Renal cortical epithelial cell (primary cell): ENCODE measurements around the gene AKR7A2. TPM values are rescaled to one million over a fixed set of nuclear protein-coding genes. Genes with fewer than 3 reads are reported as not detected.
A peak's percentile ranks its signal among the peaks of the same experiment; 100 is the strongest.

ENCODE experiments used
- DNase-seq: peaks from one replicate; pipeline ENCODE4 v3.0.0-alpha.2; 2011; ENCODE audit warnings: low read depth
- total RNA-seq: library from RNA; depleted of rRNA; stranded (reverse); fragments of >200 nt; gene quantifications from 2 replicates; pipeline ENCODE4 v1.2.3, GENCODE V29; 2014

AKR7A2 gene
- total RNA-seq = 64.3 and 73.8 TPM in 2 replicates

GRCh38 chr1:19311931-19312781 is at the start of gene AKR7A2, which contains the start of gene SLC66A1:
AKR7A2 (minus strand) TSS chr1:19312144; CDS start chr1:19312124, 20 bp downstream.
SLC66A1 (plus strand) TSS chr1:19312326; CDS start chr1:19317678, 5,352 bp downstream.
- peak; percentile 62 for DNase-seq

- no peak for DNase-seq
These were observed 49.1 kb upstream of the AKR7A2 start for GRCh38 chr1:19360843-19361610.

GRCh38 chr1:19360432-19360831 is 48.5 kb upstream of the AKR7A2 start:
- no peak for DNase-seq

GRCh38 chr1:19360016-19360415 is 48.1 kb upstream of the AKR7A2 start:
- no peak for DNase-seq

GRCh38 chr1:19359357-19359756 is 47.4 kb upstream of the AKR7A2 start:
- DNase-seq = no peak

GRCh38 chr1:19358710-19359109 is 46.8 kb upstream of the AKR7A2 start:
- DNase-seq = no peak

- DNase-seq = no peak
These were observed 45.5 kb upstream of the AKR7A2 start for GRCh38 chr1:19357299-19357986.

GRCh38 chr1:19356266-19356665 is 44.3 kb upstream of the AKR7A2 start:
- DNase-seq = no peak

GRCh38 chr1:19354531-19354981 is 42.6 kb upstream of the AKR7A2 start:
- no peak for DNase-seq

- no peak for DNase-seq
These were observed 41.7 kb upstream of the AKR7A2 start for GRCh38 chr1:19353596-19353995.

- no peak for DNase-seq
These were observed 40.9 kb upstream of the AKR7A2 start for GRCh38 chr1:19352839-19353238.

GRCh38 chr1:19351873-19352272 is 39.9 kb upstream of the AKR7A2 start:
- no peak for DNase-seq

GRCh38 chr1:19350566-19350965 is 38.6 kb upstream of the AKR7A2 start:
- no peak for DNase-seq

GRCh38 chr1:19349999-19350398 is 38.1 kb upstream of the AKR7A2 start:
- no peak for DNase-seq

GRCh38 chr1:19348441-19349198 is 36.7 kb upstream of the AKR7A2 start:
- DNase-seq = no peak

GRCh38 chr1:19347533-19348172 is 35.7 kb upstream of the AKR7A2 start:
- no peak for DNase-seq

GRCh38 chr1:19346026-19346425 is 34.1 kb upstream of the AKR7A2 start:
- DNase-seq = no peak

- no peak for DNase-seq
These were observed 33.4 kb upstream of the AKR7A2 start for GRCh38 chr1:19345391-19345790.

GRCh38 chr1:19344831-19345230 is 32.9 kb upstream of the AKR7A2 start:
- DNase-seq = no peak

GRCh38 chr1:19344372-19344810 is 32.4 kb upstream of the AKR7A2 start:
- no peak for DNase-seq
